HepG2 (cell line): ENCODE data around the gene PIP4K2C. TPM values are rescaled to one million over a fixed set of nuclear protein-coding genes. Genes with fewer than 3 reads are reported as not detected.

Experiments
- ASH2L ChIP-seq: fragments of 300-600, 200-600 bp; sonication (generic); IDR thresholded peaks from 2 replicates; pipeline ENCODE4 v1.7.0; 2017; ENCODE audit warnings: low read depth, mild to moderate bottlenecking, moderate library complexity, mixed read lengths, low read length; ENCODE audit not compliant: insufficient read length
- FOXA3 ChIP-seq: IDR thresholded peaks from 2 replicates; pipeline ENCODE4 v1.6.1; 2016; ENCODE audit warnings: missing genetic modification reagents, missing compliant biosample characterization
- KAT8 ChIP-seq: IDR thresholded peaks from 2 replicates; pipeline ENCODE4 v1.6.1; 2016; ENCODE audit warnings: missing genetic modification reagents, missing compliant biosample characterization
- KDM5B ChIP-seq: sonication (generic); formaldehyde crosslinking; IDR thresholded peaks from 2 replicates; pipeline ENCODE4 v1.4.0; 2020; ENCODE audit warnings: missing genetic modification reagents, mild to moderate bottlenecking, borderline replicate concordance
- LCORL ChIP-seq, 2 experiments: fragments of 450-650 bp in 1 of 2; sonication (generic) in 1 of 2; formaldehyde crosslinking in 1 of 2; IDR thresholded peaks; 2 replicates each; pipeline versions ENCODE4 v1.5.0 to v1.6.1; 2017 to 2020; ENCODE audit warnings: antibody characterized with exemption in 1 of 2, missing genetic modification reagents in 1 of 2
- NR2F2 ChIP-seq: IDR thresholded peaks from 2 replicates; pipeline ENCODE4 v1.6.1; 2012; ENCODE audit warnings: low read depth, inconsistent platforms, borderline replicate concordance
- PHF20 ChIP-seq: sonication (generic); formaldehyde crosslinking; IDR thresholded peaks from 2 replicates; pipeline ENCODE4 v1.5.0; 2020; ENCODE audit warnings: mild to moderate bottlenecking, missing genetic modification reagents
- PITX1 ChIP-seq: sonication (generic); formaldehyde crosslinking; IDR thresholded peaks from 2 replicates; pipeline ENCODE4 v1.5.1; 2020; ENCODE audit warnings: mild to moderate bottlenecking, missing genetic modification reagents
- RARA ChIP-seq: IDR thresholded peaks from 2 replicates; pipeline ENCODE4 v1.6.1; 2016; ENCODE audit warnings: missing genetic modification reagents, missing compliant biosample characterization
- ZFP90 ChIP-seq: sonication (generic); formaldehyde crosslinking; IDR thresholded peaks from 2 replicates; pipeline ENCODE4 v1.8.0; 2022; ENCODE audit warnings: missing genetic modification reagents, mild to moderate bottlenecking, inconsistent platforms, borderline replicate concordance
- ZNF121 ChIP-seq: sonication (generic); formaldehyde crosslinking; IDR thresholded peaks from 2 replicates; pipeline ENCODE4 v1.5.0; 2020; ENCODE audit warnings: mild to moderate bottlenecking, missing genetic modification reagents
- ZNF138 ChIP-seq: sonication (generic); formaldehyde crosslinking; IDR thresholded peaks from 2 replicates; pipeline ENCODE4 v1.5.0; 2020; ENCODE audit warnings: mild to moderate bottlenecking, low read depth, missing genetic modification reagents
- ZNF180 ChIP-seq: sonication (generic); formaldehyde crosslinking; IDR thresholded peaks from 2 replicates; pipeline ENCODE4 v1.4.0; 2020; ENCODE audit warnings: low read depth, missing genetic modification reagents, borderline replicate concordance
- ZNF83 ChIP-seq: sonication (generic); formaldehyde crosslinking; IDR thresholded peaks from 2 replicates; pipeline ENCODE4 v1.4.0; 2020; ENCODE audit warnings: missing genetic modification reagents, mild to moderate bottlenecking, borderline replicate concordance
- polyA plus RNA-seq, 8 experiments: library from polyadenylated mRNA; depleted of rRNA in 3 of 8; stranded (reverse) in 7 of 8; unstranded in 1 of 8; fragments of >200 nt; fragmentation: Illumina TruSeq in 4 of 8; extraction: Trizol in 4 of 8; gene quantifications; 2 replicates each; pipeline versions ENCODE4 v1.2.1 to v1.2.3, GENCODE V29; 2011 to 2016; ENCODE audit warnings: low read depth in 4 of 8, missing spikeins in 1 of 8, mixed read lengths in 1 of 8; ENCODE audit not compliant: insufficient read depth in 1 of 8
- total RNA-seq, 5 experiments: library from RNA; depleted of rRNA; stranded (reverse); fragments of >200 nt; fragmentation: Illumina TruSeq; extraction: Trizol; gene quantifications; 2 replicates each; pipeline ENCODE4 v1.2.3, GENCODE V29; 2016; ENCODE audit warnings: low read depth in 1 of 5
- TF ChIP-seq, protein P1 (sequence below): IDR thresholded peaks from 2 replicates; pipeline ENCODE4 v1.4.0; 2020; ENCODE audit warnings: mild to moderate bottlenecking, missing genetic modification reagents
- TF ChIP-seq, protein P2 (sequence below): sonication (generic); formaldehyde crosslinking; IDR thresholded peaks from 2 replicates; pipeline ENCODE4 v1.4.0; 2020; ENCODE audit warnings: mild to moderate bottlenecking, missing genetic modification reagents

Gene PIP4K2C
- total and polyA plus RNA-seq, 2 of the 13 experiments (the other 11 are each of a cell fraction or from before 2014, with no cell fraction given): 23.3 to 26.4 TPM

DNA sequence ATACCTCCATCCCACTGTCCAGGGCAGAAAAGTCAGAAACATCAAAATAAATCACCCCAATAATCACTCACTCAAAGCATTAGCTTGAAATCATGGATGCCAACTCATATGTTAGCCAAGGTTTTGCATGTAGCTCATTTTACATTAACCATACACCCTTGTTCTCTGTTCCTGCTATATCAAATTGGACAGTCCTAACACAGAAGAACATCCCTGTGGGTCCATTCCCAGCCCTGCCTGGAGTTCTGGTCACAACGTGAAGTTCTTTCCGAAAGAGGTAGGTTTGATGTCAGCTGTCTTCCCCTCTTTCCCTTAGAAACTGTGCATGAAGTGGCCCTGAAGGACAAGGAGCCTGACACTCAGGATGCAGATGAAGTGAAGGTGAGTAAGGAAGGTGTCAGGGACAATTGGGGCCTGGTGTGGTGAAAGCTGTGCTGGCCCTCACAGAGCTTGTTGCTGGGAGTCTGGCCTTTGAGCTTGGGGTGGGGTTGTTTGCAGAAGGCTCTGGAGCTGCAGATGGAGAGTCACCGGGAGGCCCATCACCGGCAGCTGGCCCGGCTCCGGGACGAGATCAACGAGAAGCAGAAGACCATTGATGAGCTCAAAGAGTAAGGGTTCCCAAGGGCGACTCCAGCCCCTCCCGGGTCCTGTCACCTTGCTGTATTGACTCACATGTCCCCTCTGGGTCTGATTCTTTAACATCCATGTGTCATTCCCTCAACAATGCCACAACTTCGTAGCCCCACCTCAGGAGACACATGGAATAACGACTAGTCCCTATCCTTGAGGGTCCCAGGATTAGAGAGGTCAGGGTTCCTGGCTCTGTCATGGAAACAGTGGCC is 15.0 kb upstream of the PIP4K2C start (continued):
- TF ChIP-seq, protein P1, sequence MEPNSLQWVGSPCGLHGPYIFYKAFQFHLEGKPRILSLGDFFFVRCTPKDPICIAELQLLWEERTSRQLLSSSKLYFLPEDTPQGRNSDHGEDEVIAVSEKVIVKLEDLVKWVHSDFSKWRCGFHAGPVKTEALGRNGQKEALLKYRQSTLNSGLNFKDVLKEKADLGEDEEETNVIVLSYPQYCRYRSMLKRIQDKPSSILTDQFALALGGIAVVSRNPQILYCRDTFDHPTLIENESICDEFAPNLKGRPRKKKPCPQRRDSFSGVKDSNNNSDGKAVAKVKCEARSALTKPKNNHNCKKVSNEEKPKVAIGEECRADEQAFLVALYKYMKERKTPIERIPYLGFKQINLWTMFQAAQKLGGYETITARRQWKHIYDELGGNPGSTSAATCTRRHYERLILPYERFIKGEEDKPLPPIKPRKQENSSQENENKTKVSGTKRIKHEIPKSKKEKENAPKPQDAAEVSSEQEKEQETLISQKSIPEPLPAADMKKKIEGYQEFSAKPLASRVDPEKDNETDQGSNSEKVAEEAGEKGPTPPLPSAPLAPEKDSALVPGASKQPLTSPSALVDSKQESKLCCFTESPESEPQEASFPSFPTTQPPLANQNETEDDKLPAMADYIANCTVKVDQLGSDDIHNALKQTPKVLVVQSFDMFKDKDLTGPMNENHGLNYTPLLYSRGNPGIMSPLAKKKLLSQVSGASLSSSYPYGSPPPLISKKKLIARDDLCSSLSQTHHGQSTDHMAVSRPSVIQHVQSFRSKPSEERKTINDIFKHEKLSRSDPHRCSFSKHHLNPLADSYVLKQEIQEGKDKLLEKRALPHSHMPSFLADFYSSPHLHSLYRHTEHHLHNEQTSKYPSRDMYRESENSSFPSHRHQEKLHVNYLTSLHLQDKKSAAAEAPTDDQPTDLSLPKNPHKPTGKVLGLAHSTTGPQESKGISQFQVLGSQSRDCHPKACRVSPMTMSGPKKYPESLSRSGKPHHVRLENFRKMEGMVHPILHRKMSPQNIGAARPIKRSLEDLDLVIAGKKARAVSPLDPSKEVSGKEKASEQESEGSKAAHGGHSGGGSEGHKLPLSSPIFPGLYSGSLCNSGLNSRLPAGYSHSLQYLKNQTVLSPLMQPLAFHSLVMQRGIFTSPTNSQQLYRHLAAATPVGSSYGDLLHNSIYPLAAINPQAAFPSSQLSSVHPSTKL (CRISPR knock-in tag): peak; percentile 75; the same call in 1 of the 2 replicates
- TF ChIP-seq PITX1 (CRISPR knock-in tag) (peak; percentile 91), ZNF83 (CRISPR knock-in tag) (no peak; the same call in 1 of the 2 replicates), KAT8 (CRISPR knock-in tag) (peak; percentile 34; the same call in 1 of the 2 replicates), ZNF180 (no peak), RARA (CRISPR knock-in tag) (peak; percentile 53; the same call in 1 of the 2 replicates), ZNF138 (CRISPR knock-in tag) (peak; percentile 41; the same call in 1 of the 2 replicates), ZNF121 (CRISPR knock-in tag) (peak; percentile 83), ASH2L (peak; percentile 15), PHF20 (CRISPR knock-in tag) (peak; percentile 56; the same call in 1 of the 2 replicates), LCORL (IDR thresholded peaks at IDR 0.05) (no peak), LCORL (CRISPR knock-in tag; IDR thresholded peaks at IDR 0.05) (peak; percentile 95), FOXA3 (CRISPR knock-in tag) (peak; percentile 76), KDM5B (CRISPR knock-in tag) (peak; percentile 57; the same call in 1 of the 2 replicates), ZFP90 (CRISPR knock-in tag) (0 out of 2 replicates have a peak, but pooled peaks have one; percentile 46), NR2F2 (0 out of 2 replicates have a peak, but pooled peaks have one; percentile 27)
- TF ChIP-seq, protein P2, sequence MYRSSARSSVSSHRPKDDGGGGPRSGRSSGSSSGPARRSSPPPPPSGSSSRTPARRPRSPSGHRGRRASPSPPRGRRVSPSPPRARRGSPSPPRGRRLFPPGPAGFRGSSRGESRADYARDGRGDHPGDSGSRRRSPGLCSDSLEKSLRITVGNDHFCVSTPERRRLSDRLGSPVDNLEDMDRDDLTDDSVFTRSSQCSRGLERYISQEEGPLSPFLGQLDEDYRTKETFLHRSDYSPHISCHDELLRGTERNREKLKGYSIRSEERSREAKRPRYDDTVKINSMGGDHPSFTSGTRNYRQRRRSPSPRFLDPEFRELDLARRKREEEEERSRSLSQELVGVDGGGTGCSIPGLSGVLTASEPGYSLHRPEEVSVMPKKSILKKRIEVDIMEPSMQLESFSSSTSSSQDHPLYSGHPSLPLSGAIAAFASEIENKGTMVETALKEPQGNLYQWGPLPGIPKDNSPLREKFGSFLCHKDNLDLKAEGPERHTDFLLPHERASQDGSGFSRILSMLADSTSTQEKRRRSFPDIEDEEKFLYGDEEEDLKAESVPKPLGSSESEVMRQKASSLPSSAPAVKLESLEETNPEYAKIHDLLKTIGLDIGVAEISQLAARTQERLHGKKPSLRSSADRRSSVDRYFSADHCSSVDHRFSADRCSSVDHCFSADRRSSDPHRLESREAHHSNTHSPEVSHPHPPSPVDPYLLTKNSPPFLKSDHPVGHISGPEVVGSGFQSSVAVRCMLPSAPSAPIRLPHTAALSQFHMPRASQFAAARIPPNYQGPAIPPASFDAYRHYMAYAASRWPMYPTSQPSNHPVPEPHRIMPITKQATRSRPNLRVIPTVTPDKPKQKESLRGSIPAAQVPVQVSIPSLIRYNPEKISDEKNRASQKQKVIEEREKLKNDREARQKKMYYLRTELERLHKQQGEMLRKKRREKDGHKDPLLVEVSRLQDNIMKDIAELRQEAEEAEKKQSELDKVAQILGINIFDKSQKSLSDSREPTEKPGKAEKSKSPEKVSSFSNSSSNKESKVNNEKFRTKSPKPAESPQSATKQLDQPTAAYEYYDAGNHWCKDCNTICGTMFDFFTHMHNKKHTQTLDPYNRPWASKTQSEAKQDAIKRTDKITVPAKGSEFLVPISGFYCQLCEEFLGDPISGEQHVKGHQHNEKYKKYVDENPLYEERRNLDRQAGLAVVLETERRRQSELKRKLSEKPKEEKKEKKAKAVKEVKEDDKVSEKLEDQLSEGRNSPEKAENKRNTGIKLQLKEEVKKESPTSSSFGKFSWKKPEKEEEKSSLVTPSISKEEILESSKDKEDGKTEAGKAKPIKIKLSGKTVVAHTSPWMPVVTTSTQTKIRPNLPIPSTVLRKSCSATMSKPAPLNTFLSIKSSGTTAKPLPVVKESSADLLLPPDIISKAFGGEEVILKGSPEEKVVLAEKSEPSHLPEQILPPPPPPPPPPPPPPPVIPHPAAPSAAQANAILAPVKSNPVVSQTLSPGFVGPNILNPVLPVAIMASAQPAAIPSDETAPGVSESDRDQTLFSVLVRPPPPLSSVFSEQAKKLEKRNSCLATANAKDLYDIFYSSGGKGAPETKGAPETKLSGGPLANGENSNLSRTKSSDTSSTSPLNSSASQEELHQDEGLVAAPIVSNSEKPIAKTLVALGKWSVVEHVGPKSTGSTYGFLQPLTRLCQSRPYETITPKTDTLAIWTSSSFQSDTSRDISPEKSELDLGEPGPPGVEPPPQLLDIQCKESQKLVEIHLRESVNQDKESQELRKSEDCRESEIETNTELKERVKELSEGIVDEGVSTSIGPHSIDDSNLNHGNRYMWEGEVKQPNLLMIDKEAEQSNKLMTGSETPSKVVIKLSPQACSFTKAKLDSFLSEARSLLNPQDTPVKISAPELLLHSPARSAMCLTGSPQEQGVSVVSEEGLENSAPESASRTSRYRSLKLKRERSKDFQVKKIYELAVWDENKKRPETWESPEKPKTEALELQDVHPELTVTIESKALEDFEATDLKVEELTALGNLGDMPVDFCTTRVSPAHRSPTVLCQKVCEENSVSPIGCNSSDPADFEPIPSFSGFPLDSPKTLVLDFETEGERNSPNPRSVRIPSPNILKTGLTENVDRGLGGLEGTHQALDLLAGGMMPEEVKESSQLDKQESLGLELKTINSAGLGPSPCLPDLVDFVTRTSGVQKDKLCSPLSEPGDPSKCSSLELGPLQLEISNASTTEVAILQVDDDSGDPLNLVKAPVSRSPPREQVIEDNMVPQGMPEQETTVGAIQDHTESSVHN: no peak
